GM21423 (cell line): ENCODE measurements around the gene RPS6KA1.
"Not testable (repeated sequence)": the region's sequence is repeated elsewhere in the genome, so short reads cannot be mapped to it uniquely, and the experiment has no call there.

Experiments
- ATAC-seq: cut with Tn5 transposase; IDR thresholded peaks from one replicate; pipeline ENCODE4 v1.9.1; 2021; ENCODE audit warnings: mild to moderate bottlenecking, moderate library complexity; ENCODE audit not compliant: unreplicated experiment

The RPS6KA1 gene

DNA sequence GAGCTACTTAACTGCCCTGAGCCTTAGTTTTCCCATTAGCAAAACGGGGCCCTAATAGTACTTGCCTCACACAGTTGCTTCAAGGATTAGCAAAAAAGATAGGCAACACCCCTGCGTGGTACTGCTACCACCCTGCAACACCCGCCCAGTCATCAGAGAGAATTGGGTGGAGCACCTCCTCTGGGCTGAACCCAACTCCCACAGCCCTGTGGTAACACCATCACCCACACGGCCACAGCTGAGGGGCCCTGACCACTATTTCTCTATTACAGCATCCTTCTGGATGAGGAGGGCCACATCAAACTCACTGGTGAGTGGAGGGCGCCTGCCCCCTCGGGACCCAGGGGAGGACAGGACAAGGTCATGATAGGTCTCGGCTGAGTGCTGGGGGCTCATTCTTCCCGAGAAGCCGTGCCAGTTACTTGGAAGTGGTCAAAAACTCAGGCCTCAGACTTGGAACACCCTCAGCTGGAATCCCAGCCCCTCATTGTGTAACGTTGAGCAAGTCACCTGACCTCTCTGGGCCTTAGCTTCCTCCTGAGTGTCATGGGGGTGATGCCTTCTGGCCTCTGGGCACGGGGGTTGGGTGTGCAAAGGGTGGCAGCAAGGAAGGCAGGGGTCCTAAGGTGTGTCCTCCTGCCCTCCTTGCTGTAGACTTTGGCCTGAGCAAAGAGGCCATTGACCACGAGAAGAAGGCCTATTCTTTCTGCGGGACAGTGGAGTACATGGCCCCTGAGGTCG, 24.6 kb downstream of the RPS6KA1 start:
- ATAC-seq = no peak

DNA sequence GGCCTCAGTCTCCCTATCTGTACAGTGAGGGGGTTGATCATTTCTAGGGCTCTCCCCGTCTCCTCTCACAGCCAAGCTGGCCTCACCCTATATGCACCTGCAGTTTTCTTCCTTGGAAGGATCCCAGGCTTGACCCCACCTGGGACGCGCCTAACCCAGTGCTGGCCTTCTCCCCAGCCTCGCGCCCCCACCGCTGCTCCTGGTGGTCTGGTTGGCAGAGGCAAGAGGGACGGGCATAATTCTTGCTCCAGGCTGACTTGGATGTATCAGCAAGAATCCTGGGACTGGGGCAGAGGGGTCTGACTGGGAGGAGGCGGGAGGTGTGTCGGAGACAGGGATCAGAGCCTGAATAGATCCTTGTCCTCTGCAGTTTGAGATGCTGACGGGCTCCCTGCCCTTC, 25.2 kb downstream of the RPS6KA1 start:
- no peak for ATAC-seq

DNA sequence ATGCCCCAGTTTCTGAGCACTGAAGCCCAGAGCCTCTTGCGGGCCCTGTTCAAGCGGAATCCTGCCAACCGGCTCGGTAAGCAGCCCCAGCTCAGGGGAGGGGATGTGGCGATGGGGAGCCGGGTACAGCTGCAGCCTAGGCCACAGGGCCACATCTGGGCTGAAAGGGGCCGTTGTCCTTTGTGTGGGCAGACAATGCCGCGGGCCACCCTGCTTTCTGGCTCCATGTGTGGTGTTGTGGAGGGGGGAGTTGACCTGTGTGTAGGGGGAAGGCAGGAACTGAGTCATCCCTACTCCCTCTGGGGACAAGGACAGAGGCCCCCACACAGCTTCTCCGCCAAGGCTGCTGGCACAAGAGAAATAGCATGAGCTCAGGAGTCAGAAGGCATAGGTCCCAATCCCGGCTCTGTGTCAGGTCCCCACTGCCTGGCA, 26.0 kb downstream of the RPS6KA1 start:
- no peak for ATAC-seq

DNA sequence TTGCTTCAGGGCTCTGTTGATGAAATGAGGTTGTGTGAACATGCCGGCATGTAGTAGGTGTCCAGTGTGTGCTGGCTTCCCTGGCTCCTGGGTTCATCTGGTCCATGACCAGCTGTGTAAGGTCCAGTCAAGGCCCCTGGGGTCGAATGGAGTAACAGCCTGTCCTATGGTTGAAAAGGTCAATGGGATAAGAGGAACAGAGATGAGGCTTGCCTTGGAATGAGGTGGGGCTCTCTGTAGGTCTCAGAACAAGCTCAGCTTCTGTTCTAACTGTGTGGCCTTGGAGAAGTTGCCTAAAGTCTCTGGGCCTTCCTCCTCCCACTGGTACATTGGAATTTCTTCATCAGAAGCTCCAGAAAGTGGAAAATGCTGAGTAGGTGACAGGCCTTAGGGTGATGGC, 26.6 kb downstream of the RPS6KA1 start:
- ATAC-seq = no peak

DNA sequence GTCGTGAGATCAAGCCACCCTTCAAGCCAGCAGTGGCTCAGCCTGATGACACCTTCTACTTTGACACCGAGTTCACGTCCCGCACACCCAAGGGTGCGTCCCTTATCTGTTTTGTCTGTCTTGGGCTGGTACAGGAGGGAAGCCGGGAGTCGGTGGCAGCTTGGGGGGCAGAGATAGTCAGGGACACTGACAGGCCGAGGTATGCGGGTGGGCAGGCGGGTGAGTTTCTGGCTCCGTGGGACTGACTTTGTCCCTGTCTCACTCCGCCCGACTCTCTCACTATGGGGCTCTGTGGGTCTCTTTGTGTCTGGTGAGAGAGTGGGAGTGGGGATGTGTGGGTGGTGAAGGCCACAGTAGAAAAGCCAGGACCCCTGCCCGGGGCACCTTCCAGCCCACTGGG, 27.4 kb downstream of the RPS6KA1 start:
- ATAC-seq = no peak

DNA sequence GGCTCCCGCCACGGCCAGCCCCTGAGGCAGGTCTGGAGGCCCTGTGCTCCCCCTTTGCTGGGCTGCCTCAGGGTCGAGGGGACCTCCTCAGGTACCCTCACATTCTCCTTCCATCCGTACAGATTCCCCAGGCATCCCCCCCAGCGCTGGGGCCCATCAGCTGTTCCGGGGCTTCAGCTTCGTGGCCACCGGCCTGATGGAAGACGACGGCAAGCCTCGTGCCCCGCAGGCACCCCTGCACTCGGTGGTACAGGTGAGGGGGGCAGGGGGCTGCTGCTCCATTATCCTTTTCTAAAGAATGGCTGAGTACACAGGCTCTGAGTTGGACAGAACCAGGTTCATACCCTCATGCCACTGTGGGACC, 29.1 kb downstream of the RPS6KA1 start:
- ATAC-seq = no peak

DNA sequence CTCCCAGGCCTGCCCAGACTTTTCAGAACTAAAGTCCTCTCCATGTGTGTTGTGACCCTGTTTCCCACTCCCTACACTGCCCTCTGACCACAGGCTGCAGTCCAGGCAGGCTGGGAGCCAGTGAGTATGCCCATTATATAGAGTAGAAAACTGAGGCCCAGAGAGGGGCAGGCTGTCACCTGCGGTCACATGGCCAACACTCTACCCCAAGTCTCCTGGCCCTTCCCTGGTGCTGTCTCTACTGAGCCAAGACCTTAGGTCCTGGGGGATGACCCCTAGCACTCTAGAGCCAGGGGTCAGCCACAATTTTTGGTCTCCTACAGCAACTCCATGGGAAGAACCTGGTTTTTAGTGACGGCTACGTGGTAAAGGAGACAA, 30.8 kb downstream of the RPS6KA1 start:
- ATAC-seq = no peak

DNA sequence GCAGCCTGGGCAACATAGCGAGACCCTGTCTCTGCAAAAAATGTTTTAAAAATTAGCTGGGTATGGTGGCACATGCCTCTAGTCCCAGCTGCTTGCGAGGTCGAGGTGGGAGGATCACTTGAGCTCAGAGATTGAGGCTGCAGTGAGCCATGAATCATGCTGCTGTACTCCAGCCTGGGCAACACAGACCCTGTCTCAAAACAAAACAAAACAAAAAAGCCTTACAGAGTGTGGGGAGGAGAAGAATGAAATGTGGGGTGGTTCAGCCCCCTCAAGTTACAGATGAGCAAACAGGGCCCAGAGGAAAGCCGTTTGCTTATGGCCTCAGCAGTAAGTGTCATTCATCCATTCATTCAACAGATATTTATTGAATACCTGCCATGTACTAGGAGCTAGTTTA, 40.7 kb downstream of the RPS6KA1 start:
- ATAC-seq = no peak

DNA sequence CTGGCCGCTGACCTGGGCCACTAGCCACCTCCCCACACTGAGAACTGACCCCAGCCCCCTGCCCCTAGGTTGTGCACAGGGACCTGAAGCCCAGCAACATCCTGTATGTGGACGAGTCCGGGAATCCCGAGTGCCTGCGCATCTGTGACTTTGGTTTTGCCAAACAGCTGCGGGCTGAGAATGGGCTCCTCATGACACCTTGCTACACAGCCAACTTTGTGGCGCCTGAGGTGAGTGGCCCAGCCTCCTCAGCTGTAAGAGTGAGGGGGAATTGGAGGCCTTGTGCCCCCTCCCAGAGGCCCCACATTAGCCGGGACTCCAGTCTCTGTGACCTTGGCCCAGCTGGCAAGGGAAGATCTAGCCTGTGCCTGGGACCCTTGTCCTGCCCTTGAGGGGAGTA, 41.8 kb downstream of the RPS6KA1 start:
- no peak for ATAC-seq

DNA sequence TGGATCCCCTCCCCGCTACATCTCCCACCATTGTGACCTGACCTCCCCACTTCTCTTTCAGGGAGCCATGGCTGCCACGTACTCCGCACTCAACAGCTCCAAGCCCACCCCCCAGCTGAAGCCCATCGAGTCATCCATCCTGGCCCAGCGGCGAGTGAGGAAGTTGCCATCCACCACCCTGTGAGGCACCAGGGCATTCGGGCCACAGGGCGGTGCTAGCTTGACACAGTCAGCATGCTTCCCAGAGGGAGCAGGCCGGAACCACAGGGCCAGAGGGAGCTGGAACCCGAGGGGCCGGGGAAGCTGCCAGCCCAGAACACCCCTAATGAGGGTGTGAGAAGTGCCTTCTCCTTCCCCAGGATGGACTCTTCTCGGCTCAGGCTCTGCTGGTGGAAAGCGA, 44.5 kb downstream of the RPS6KA1 start:
- ATAC-seq = no peak

DNA sequence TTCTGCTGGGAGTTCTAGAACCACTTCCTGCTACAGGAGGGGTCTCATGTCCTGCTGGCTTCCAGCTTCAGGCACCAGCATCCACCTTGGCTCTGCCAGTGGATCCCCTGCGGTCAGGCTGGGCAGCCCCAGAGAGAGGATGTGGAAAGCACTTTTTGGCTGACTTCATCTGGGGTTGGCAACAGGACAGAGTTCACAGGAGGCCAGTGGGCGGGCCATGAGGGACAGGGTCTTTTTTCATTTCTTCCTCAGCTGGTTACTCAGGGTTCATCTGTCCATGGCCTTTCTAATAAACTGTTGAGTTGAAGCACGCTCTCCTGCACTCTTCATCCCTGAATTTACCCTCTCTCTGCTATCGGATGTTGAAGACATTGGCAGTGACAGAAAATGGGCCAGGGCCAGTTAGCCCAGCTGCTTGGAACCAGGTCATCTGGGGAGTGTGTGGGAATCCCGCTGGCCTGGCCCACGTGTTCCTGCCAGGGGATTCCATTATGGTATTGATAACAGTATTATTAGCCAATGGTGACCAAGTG, 45.2 kb downstream of the RPS6KA1 start:
- no peak for ATAC-seq

DNA sequence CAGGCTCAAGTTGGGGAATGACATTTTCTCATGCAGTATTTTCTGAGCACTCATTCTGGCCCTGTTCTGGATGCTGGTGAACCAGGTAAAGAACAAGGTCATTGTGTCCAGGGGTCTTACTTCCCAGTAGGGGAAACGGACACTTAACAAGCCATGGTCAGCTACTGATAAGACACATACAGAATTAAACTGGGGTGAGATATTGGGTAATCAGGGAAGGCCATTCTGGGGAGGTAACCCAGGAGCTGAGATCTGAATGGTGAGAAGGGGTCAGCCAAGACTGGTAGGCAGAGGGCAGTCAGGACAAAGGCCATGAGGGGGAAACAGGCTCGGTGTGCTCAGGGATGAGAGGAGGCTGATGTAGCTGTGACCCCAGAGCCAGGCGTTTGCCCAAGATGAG, 45.8 kb downstream of the RPS6KA1 start:
- ATAC-seq = no peak

DNA sequence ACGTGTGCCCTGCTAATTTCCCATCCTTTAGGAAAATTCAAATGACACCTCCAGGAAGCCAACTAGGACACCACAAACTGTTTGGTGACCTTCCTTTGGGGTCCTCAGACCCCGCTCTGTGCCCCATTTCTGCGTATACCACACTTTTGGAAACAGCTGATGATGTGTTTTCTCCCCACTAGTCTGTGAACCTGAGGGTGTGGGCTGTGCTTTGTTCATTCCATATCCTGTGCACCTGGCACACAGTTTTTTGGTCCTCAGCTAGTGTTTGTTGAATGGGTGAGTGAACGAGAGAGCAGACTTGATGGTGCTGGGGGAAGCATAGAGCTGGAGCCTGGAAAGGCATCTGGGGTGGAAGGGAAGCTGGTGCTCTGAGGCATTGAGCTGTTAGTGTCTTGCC, 48.6 kb downstream of the RPS6KA1 start:
- ATAC-seq = no peak

DNA sequence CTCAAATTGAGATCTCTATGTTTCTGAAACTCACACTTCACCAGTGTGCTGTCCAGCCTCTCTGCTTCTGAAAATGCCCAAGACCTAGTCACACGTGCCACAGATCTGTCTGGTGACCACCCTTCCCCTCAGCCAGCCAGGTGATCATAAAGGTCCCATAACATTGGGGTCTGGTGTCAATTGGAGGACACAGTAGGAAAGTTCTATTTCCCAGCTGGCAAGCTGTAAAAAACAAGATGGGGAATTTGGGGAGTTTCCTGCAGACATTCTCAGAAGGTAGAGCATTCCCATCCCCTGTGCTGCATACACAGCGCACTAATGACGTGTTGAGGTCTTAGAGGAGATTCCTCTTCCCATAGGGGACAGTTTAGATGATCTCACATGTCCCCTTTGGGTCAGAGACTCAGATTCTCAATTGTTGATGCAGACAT, 50.1 kb downstream of the RPS6KA1 start:
- ATAC-seq = no peak

DNA sequence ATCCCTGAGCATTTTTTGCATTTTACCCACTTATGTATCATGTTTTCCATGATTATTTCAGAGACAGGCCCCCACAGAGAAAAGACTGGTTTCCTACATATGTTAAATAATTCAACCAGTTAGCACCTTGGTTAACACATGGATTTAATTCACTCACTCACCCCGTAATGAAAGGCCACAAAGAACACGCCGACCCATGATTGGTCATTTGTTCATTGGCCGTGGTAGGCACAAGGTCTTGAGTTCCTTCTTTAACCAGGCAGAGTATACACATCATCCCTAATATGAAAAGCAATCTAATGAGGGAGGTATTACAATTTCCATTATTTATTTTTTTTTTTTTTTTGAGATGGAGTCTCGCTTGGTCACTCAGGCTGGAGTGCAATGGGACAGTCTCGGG, 50.6 kb downstream of the RPS6KA1 start:
- ATAC-seq = no peak

DNA sequence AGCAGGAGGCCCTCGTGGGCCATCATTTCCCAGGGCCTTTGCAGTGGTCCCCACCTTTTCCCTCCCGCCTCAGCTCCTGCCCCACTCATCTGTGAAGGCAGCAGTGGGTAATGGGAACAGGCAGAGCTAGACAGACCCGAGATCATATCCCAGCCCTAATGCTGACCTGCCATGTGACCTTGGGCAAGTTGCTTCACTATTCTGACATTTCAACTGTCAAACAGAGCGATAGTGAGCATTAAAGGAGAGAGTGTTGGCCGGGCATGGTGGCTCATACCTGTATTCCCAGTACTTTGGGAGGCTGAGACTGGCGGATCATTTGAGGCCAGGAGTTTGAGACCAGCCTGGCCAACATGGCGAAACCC, 51.7 kb downstream of the RPS6KA1 start:
- ATAC-seq = no peak

DNA sequence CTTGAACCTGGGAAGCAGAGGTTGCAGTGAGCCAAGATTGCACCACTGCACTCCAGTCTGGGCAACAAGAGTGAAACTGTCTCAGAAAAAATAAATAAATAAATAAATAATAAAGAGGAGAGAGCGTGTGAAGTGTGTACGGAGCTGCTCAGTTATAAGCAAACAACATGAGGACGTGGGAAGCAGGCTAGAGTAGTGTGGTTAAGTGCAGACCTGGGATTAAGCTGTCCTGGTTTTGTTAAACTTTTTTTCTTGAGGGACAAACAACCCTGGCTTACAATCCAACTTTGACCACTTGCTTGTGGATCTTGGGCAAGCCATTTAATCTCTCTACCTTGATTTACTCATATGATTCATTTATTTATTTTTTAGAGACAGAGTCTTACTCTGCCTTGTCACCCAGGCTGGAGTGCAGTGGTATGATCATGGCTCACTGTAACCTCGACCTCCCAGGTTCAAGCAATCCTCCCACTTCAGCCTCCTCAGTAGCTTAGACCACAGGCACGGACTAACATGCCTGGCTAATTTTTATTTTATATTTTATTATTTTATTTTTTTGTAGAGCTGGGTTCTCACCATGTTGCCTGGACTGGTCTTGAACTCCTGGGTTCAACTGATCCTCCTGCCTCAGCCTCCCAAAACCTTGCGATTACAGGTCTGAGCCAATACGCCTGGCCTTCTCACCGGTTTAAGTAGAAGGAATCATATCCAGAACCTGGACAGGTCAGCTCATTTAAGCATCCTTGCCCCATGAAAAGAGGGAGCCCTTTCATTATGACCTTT, 52.7 kb downstream of the RPS6KA1 start:
- ATAC-seq = no peak

DNA sequence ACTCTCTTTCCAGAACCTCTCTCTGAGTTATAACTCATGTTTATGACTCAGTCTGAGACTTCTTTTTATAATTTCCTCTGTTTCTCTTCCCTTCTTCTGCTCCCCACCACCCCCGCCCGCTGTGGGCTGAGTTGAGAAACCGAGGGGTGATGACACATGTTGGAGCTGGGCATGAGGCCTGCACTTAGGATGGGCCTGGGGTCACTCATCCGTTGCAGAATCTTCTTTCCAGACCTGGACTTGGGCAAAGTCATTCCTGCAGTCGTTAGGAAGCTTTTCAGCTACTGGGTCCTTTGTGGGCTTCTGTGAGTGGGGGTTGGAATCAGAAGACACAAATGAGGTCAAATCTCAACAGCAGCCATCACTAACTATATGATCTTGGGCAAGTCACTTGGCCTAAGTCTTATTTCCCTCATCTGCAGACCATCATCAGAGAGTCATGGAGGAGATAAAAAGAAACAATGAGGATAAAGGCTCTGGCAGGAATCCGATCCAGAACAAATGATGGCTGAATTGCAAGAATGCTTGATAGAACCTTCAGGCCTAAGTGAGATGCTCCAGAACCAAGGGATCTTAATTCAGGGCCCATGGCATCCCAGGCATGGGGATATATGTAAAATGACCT, 53.4 kb downstream of the RPS6KA1 start:
- no peak for ATAC-seq

DNA sequence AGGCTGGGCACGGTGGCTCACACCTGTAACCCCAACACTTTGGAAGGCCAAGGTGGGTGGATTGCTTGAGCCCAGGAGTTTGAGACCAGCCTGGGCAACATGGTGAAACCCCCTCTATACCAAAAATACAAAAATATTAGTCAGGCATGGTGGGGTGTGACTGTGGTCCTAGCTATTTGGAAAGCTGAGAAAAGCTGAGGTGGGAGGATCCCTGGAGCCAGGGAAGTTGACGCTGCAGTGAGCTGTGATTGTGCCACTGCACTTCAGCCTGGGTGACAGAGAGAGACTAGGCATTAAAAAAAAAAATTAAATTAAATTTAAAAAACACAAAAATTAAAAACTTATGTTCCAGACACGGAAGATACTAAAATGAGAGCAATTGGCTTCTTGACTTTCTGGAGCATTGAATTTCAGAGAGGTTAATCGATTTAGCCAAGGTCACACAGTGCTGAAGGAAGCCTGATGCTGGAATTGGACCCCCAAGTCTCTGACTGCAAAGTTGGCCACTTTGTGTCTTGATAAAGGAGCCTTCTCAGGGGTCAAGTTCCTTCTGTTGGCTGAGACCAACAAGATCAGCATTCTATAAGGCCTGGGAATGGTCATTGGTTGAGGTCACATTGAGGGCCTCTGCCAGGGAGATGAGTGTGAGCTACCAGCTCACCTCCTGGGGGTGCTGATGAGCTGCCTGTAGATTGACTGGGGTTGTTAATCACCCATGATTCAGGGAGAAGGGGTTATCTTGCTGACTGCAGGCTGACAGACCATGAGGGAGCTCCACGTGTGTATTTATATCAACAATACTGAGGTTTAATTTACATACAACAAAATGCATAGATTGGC, 54.3 kb downstream of the RPS6KA1 start:
- no peak for ATAC-seq

DNA sequence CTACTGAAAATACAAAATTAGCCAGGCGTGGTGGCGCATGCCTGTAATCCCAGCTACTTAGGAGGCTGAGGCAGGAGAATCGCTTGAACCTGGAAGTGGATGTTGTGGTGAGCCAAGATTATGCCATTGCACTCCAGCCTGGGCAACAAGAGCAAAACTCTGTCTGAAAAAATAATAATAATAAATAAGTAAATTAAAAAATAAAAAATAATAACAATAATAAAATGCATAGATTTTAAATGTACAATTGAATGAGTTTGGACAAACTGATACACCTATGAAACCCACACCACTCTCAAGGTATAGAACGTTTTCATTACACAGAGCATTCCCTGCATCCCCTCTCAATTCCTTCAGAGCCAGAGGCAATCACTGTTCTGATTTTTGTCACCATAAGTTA, 55.0 kb downstream of the RPS6KA1 start:
- ATAC-seq = not testable (repeated sequence)

DNA sequence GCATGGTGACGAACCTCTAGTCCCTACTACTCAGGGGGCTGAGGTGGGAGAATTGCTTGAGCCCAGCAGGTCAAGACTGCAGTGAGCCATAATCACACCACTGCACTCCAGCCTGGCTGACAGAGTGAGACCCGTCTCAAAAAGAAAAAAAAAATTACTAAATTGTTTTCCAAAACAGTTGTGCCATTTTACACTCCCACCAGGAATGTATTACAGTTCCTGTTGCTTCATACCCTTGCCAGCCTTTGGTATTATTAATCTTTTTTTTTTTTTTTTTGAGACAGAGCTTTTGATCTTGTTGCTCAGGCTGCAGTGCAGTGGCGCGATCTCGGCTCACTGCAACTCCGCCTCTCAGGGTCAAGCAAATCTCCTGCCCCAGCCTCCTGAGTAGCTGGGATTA, 55.9 kb downstream of the RPS6KA1 start:
- ATAC-seq = no peak
